ENCODE measurements around the gene POSTN. TPM values are rescaled to one million over a fixed set of nuclear protein-coding genes. Genes with fewer than 3 reads are reported as not detected.

POSTN gene
- total RNA-seq, 1 experiment from 2014 or later, result 0.33 TPM

DNA sequence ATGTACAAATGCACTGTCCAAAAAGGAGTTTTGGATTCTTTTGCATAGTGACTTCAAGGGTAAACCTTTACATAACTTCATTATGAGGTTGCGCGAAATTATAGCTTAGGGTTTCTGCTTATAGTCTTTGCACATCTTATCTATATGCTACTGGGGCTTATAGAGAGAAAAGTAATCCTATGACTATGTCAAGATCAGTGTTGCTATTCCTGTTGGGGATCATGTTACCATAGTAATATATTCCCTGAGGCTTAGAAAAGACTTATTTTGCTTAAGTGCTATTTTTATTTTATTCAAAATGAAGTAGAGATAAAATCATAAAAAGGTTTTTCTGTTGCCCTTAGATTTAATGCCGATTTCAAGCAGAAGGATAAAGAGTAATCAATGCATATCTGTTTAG, 14.7 kb upstream of the POSTN start:
- Histone ChIP-seq H3K27me3 (ENCODE audit: insufficient read depth, low read length) (no peaks in the 10 kb centered on the region), H3K4me1 (ENCODE audit: insufficient read depth, low read length) (no peaks in the 10 kb centered on the region), H3K4ac (ENCODE audit: low read depth, low read length) (no peak overlapping the region), H3K14ac (ENCODE audit: insufficient read depth, low read length) (no peak overlapping the region), H3K56ac (ENCODE audit: insufficient read length, low read depth, low read length) (no peak overlapping the region), H3T11ph (ENCODE audit: low read length) (no peak overlapping the region), H4K8ac (replicated peaks; ENCODE audit: insufficient read length, low read depth, low read length) (no peak overlapping the region), H3K18ac (ENCODE audit: insufficient read length, low read depth, low read length) (no peak overlapping the region), H3K23me2 (ENCODE audit: insufficient read length, low read depth, low read length, poor library complexity, severe bottlenecking) (no peaks in the 10 kb centered on the region), H3K27ac (ENCODE audit: insufficient read length, low read depth, low read length) (no peak overlapping the region), H3K9ac (ENCODE audit: extremely low read depth, insufficient read length, low read length) (no peak overlapping the region), H3K79me1 (ENCODE audit: insufficient read depth, low read depth, low read length, poor library complexity, severe bottlenecking) (no peaks in the 10 kb centered on the region), H2AK5ac (ENCODE audit: insufficient read length, low read length) (no peak overlapping the region), H3K9me3 (ENCODE audit: control insufficient read depth, low read depth, low read length) (no peaks in the 10 kb centered on the region), H4K20me1 (ENCODE audit: control insufficient read depth, insufficient read depth, insufficient read length) (no peaks in the 10 kb centered on the region), H4K5ac (ENCODE audit: insufficient read length, low read depth, low read length) (no peak overlapping the region), H2BK12ac (ENCODE audit: insufficient read length, low read depth, low read length) (no peak overlapping the region), H3K79me2 (ENCODE audit: insufficient read depth, low read length) (no peaks in the 10 kb centered on the region), H3K4me2 (ENCODE audit: insufficient read depth, insufficient read length, low read length) (no peak overlapping the region), H2BK120ac (ENCODE audit: low read depth, low read length, poor library complexity, severe bottlenecking) (no peak overlapping the region), H2BK20ac (ENCODE audit: low read depth, low read length, poor library complexity, severe bottlenecking) (no peak overlapping the region), H2BK15ac (ENCODE audit: low read depth, low read length) (no peak overlapping the region), H4K91ac (ENCODE audit: insufficient read length, low read depth, low read length) (no peak overlapping the region), H3K23ac (ENCODE audit: insufficient read length, low read depth, low read length) (no peak overlapping the region), H2BK5ac (ENCODE audit: insufficient read length, low read length) (no peak overlapping the region), H2AFZ (ENCODE audit: low read length) (no peak overlapping the region)
- no peak for DNase-seq
- Mint-ChIP-seq H3K4me1 (peaks cover 12 to 16% of the 10 kb centered on the region in 2 experiments), H3K4me3 (no peak overlapping the region), H3K9me3 (no peaks in the 10 kb centered on the region), H3K36me3 (ENCODE audit: insufficient read depth in 1 of 3, low read depth in 3 of 3) (no peaks in the 10 kb centered on the region), H3K27me3 (ENCODE audit: low read depth) (no peaks in the 10 kb centered on the region), H3K27ac (no peak overlapping the region)
- TF ChIP-seq, protein P1, sequence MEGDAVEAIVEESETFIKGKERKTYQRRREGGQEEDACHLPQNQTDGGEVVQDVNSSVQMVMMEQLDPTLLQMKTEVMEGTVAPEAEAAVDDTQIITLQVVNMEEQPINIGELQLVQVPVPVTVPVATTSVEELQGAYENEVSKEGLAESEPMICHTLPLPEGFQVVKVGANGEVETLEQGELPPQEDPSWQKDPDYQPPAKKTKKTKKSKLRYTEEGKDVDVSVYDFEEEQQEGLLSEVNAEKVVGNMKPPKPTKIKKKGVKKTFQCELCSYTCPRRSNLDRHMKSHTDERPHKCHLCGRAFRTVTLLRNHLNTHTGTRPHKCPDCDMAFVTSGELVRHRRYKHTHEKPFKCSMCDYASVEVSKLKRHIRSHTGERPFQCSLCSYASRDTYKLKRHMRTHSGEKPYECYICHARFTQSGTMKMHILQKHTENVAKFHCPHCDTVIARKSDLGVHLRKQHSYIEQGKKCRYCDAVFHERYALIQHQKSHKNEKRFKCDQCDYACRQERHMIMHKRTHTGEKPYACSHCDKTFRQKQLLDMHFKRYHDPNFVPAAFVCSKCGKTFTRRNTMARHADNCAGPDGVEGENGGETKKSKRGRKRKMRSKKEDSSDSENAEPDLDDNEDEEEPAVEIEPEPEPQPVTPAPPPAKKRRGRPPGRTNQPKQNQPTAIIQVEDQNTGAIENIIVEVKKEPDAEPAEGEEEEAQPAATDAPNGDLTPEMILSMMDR (conservative IDR thresholded peaks at IDR 0.05), result no peak
- no CpG with 5 or more reads among the region's 3 CpGs for WGBS (ENCODE audit: extremely low coverage, insufficient read length, low lambda C conversion rate)

All from H9 (cell line).